H1 (cell line): ENCODE measurements around the gene MED12L. TPM values are rescaled to one million over a fixed set of nuclear protein-coding genes. Genes with fewer than 3 reads are reported as not detected.

ENCODE experiments used
- HDAC2 ChIP-seq, 2 experiments: fragments of 300-600 bp in 1 of 2; sonication (generic) in 1 of 2; IDR thresholded peaks; 2 replicates each; pipeline ENCODE4 v1.6.1; 2011 to 2012; ENCODE audit warnings: low read depth in 2 of 2, low read length in 2 of 2, mild to moderate bottlenecking in 2 of 2, moderate library complexity in 2 of 2, borderline replicate concordance in 1 of 2, inconsistent platforms in 1 of 2
- SIN3A ChIP-seq, 2 experiments: IDR thresholded peaks in 1 of 2; conservative IDR thresholded peaks in 1 of 2; 2 replicates each; pipeline ENCODE4 v1.6.1; 2011 to 2012; ENCODE audit warnings: low read length in 2 of 2, improper control_type of control experiment in 1 of 2, low read depth in 1 of 2, mild to moderate bottlenecking in 1 of 2
- SUZ12 ChIP-seq: fragments of 200-600 bp; sonication (generic); IDR thresholded peaks from 2 replicates; pipeline ENCODE4 v1.6.1; 2012; ENCODE audit warnings: mild to moderate bottlenecking, inconsistent platforms, low read length, moderate library complexity, mixed read lengths
- polyA plus RNA-seq, 7 experiments: library from polyadenylated mRNA; depleted of rRNA in 3 of 7; stranded (reverse) in 5 of 7; unstranded in 2 of 7; fragments of >200 nt in 5 of 7; fragments of 200-250 nt in 2 of 7; gene quantifications; 1 replicate in 5 of 7; 2 replicates in 1 of 7; 4 replicates in 1 of 7; pipeline versions ENCODE4 v1.2.1 to v1.2.3, GENCODE V29; 2011 to 2013; ENCODE audit warnings: missing spikeins in 2 of 7, mixed read lengths in 2 of 7
- total RNA-seq: library from RNA; stranded (reverse); fragmentation: NEBNext Ultra II Directional; extraction: Animal tissue kit (Norgen Biotek cat#: 25700); gene quantifications from 2 replicates; pipeline ENCODE4 v1.2.1, GENCODE V29; 2021

Gene MED12L
- total and polyA plus RNA-seq, 2 of the 8 experiments (the other 6 are each of a cell fraction or from before 2014, with no cell fraction given): 3.6 to 26.2 TPM

- TF ChIP-seq HDAC2 (IDR thresholded peaks at IDR 0.05; ENCODE audit: borderline replicate concordance in 1 of 2, low read depth in 2 of 2, low read length in 2 of 2) (no peak), SUZ12 (no peak), SIN3A (conservative IDR thresholded peaks at IDR 0.05 in 1 of 2, IDR thresholded peaks at IDR 0.05 in 1 of 2; ENCODE audit: low read depth in 1 of 2, low read length in 2 of 2) (no peak)
Observed at GRCh38 chr3:151058740-151059139, 26.7 kb upstream of the MED12L start (continued).
